ENCODE data around the gene SLC18B1.

The SLC18B1 gene

DNA sequence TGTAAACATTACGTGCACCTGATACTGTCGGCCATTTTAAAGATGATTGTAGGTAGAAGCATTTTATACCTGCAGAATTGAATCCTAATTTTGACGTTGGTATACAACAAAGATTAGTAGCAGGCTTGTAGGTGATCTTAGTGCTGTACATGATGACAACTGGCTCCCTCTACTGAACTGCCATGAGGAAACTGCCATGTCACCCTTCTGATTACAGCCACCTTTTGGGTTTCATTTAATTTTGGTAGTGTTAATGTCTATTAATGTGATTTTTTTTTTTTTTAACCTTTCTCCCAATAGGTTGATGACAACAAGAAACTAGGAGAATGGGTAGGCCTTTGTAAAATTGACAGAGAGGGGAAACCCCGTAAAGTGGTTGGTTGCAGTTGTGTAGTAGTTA lies 18.2 kb upstream of the SLC18B1 start:
- no peaks in the 10 kb centered on the region for H3K27me3 ChIP-seq
- intact Hi-C loops (cut with DNase I; ENCODE audit: low total_unique reads): loop anchor here (10.0 kb wide), 1 partner anchor 1138 kb away; the partner anchor contains the start of gene TBPL1
- H3K4me3 ChIP-seq: no peak overlapping the region
- no peaks in the 10 kb centered on the region for H3K9me3 ChIP-seq
- no peak overlapping the region for H3K27ac ChIP-seq
- TF ChIP-seq, protein P1, sequence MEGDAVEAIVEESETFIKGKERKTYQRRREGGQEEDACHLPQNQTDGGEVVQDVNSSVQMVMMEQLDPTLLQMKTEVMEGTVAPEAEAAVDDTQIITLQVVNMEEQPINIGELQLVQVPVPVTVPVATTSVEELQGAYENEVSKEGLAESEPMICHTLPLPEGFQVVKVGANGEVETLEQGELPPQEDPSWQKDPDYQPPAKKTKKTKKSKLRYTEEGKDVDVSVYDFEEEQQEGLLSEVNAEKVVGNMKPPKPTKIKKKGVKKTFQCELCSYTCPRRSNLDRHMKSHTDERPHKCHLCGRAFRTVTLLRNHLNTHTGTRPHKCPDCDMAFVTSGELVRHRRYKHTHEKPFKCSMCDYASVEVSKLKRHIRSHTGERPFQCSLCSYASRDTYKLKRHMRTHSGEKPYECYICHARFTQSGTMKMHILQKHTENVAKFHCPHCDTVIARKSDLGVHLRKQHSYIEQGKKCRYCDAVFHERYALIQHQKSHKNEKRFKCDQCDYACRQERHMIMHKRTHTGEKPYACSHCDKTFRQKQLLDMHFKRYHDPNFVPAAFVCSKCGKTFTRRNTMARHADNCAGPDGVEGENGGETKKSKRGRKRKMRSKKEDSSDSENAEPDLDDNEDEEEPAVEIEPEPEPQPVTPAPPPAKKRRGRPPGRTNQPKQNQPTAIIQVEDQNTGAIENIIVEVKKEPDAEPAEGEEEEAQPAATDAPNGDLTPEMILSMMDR (IDR thresholded peaks at IDR 0.05): no peak
- no peak for DNase-seq
- H3K4me1 ChIP-seq: peaks cover 0 to 37% (median 20%) of the 10 kb centered on the region in 4 donors
- peaks cover 17 to 45% (median 40%) of the 10 kb centered on the region in 3 donors for H3K36me3 ChIP-seq

DNA sequence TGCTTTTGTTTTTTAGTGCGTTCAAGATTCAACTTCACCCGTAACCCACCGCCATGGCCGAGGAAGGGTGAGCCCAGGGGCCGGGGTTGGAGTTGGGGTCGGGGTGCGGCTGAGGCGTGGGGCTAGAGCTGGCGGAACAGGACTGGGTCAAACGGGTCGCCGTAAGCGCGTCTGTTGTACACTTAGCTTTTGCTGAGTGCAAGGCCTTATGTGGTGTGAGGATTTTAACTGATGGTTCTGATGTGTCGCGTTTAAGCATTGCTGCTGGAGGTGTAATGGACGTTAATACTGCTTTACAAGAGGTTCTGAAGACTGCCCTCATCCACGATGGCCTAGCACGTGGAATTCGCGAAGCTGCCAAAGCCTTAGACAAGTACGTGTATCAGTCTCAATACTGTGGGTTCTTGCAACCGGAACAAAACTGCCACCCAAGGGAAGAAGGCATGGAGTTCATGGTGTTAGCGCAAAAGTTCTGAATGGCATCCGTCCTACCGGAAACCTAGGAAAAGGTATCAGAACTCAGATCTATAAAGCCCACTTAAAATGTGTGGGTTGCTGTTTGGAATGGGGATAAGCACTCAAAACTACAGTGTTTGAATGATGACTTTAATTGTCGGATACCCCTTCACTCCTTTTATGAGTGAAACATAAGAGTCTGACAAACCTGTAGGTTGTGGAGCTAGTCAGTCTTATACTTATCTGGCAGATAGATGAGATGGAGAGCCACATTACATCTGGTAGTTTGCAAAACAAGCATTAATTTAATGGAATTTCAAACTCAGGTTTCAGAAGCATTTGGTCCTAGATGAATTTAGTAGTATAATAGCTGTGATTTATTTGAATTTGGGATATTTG lies 16.5 kb upstream of the SLC18B1 start:
- Histone ChIP-seq H3K4me1 (peaks cover 0 to 31% (median 20%) of the 10 kb centered on the region in 4 donors), H3K4me3 (peak overlapping the region; percentile 81 to 84), H3K27ac (peak overlapping the region; percentile 80 to 83), H3K9me3 (no peaks in the 10 kb centered on the region), H3K27me3 (no peaks in the 10 kb centered on the region), H3K36me3 (peaks cover 17 to 40% (median 40%) of the 10 kb centered on the region in 3 donors)
- no peak for DNase-seq
- TF ChIP-seq, protein P1 (IDR thresholded peaks at IDR 0.05): no peak
- intact Hi-C loops (cut with DNase I; ENCODE audit: low total_unique reads): loop anchor here (10.0 kb wide), 1 partner anchor 1140 kb away; the partner anchor contains the start of gene TBPL1

DNA sequence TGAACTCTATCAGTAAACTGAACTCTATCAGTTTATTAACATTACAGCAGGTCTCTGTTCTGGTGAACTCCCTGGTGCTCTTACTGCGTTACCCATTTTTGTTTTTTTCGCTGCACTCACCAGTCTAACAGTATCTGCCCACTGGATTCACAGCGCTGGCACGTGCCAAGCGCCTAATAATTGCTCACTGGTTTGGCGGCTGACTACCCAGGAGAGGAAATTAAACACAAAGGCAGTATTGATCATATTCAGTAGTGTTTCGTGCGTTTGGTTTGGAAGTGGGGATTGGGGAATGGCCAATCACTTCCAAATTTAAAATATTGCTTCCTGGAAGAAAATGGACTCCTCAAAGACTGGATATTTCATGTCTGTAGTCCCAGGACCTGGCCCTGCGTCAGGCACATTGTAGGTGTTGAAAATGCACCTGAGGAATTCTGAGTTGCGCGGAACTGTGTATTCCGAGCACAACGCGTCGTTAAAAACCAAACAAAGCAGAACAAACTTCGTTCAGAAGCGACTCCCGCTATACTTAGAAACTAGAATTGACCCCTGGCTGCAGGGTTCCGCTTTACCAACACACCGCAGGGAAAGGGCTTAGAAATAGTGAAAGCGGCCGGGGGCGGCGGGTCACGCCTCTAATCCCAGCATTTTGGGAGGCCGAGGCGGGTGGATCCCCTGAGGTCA lies 14.9 kb upstream of the SLC18B1 start:
- TF ChIP-seq, protein P1 (IDR thresholded peaks at IDR 0.05): no peak
- intact Hi-C loops (cut with DNase I; ENCODE audit: low total_unique reads): loop anchor here (10.0 kb wide), 1 partner anchor 1141 kb away; the partner anchor contains the start of gene TBPL1
- Histone ChIP-seq H3K4me3 (peak overlapping the region; percentile 81 to 84), H3K27me3 (no peaks in the 10 kb centered on the region), H3K27ac (peak overlapping the region; percentile 78 to 83), H3K9me3 (no peaks in the 10 kb centered on the region), H3K36me3 (peaks cover 7 to 25% (median 24%) of the 10 kb centered on the region in 3 donors), H3K4me1 (peaks cover 0 to 31% (median 20%) of the 10 kb centered on the region in 4 donors)
- peak; percentile 45 to 70 for DNase-seq

DNA sequence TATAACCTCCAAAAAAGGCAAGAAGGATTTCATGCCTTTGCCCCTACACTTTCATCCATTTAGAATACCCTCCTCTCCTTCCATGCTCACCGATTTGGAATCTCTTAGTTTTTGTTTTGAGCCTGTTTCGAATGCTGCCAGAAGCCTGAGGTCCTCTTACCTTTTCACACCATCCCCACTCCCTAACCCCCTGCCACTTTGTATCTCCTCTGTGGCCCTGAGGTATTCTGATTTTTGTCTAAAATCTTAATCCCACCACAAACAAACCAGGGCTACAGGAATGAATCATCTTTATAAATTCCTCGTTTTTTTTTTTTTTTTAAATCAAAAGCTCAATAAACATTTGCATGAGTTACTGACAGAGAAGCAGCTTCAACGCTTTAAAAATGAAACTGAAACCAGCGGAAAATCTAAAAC lies 14.3 kb upstream of the SLC18B1 start:
- intact Hi-C loops (cut with DNase I; ENCODE audit: low total_unique reads): loop anchor here (10.0 kb wide), 1 partner anchor 1142 kb away; the partner anchor contains the start of gene TBPL1
- H3K36me3 ChIP-seq: peaks cover 7 to 19% (median 18%) of the 10 kb centered on the region in 3 donors
- TF ChIP-seq, protein P1 (IDR thresholded peaks at IDR 0.05): no peak
- peak overlapping the region; percentile 78 to 83 for H3K27ac ChIP-seq
- DNase-seq: no peak
- no peaks in the 10 kb centered on the region for H3K27me3 ChIP-seq
- peaks cover 0 to 28% (median 19%) of the 10 kb centered on the region in 4 donors for H3K4me1 ChIP-seq
- H3K4me3 ChIP-seq: peak overlapping the region; percentile 81 to 84
- H3K9me3 ChIP-seq: no peaks in the 10 kb centered on the region

DNA sequence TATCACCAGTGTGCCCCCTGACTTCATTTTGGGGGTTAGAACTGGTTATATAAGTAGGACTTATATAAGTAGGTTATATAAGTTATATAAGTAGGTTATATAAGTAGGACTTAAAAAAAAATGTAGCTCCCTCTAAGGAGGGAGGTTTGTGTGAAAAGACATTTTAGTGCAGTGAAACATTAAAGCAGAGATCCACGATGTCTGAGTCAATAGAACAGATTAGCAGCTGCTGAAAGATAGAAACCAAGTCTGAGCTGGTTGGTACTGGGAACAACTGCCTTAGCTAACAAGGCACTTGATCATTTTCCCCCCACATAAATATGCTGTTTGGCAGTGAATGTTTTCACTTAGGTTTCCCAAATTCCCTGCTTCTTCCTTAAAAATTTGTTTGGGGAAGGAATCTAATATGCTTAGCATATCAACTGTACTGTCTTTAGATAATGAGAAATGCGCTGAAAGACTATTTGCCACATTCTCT lies 13.9 kb upstream of the SLC18B1 start:
- intact Hi-C loops (cut with DNase I; ENCODE audit: low total_unique reads): loop anchor here (10.0 kb wide), 1 partner anchor 1143 kb away; the partner anchor contains the start of gene TBPL1
- Histone ChIP-seq H3K4me3 (peak overlapping the region; percentile 81 to 84), H3K9me3 (no peaks in the 10 kb centered on the region), H3K27me3 (no peaks in the 10 kb centered on the region), H3K27ac (peak overlapping the region; percentile 78 to 83), H3K36me3 (peaks cover 7 to 14% (median 14%) of the 10 kb centered on the region in 3 donors), H3K4me1 (peaks cover 0 to 28% (median 18%) of the 10 kb centered on the region in 4 donors)
- TF ChIP-seq, protein P1 (IDR thresholded peaks at IDR 0.05): no peak
- no peak for DNase-seq
